ENCODE results near the gene KIF26B. TPM values are rescaled to one million over a fixed set of nuclear protein-coding genes. Genes with fewer than 3 reads are reported as not detected.

The KIF26B gene
- total RNA-seq, 4 donors from 2014 or later: 2.4 to 6.7 (median 6.1) TPM

DNA sequence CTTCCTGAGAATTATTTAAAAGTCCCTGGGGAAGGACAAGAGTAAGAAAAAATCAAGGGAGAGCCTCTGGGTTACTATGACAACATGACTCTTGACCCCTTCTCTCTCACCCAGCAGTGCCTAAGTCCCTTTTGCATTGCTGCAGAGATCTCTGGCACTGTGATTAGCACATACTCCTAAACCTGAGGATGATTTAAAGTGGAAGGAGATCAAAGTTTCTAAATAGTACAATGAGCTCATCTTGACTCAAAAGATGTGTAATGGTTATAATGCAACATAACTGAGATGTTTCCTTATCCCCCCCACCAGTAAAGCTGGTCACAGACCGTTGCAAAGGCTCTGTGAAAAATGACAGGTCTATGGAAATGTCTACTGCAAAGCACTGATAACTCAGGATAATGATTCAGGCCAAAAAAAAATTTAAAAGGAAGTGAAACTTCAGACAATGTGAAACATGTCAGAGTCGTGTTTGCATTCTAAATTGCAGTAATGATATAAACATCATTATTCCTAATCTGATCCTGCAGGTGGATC lies 519.2 kb downstream of the KIF26B start:
- TF ChIP-seq POLR2A (IDR thresholded peaks at IDR 0.05): no peak
- TF ChIP-seq CTCF (IDR thresholded peaks at IDR 0.05): no peak
- intact Hi-C loops (cut with DNase I): no loop called here
- no peak overlapping the region for H3K27ac ChIP-seq
- no peak overlapping the region for H3K4me3 ChIP-seq (replicated peaks in 1 of 3)
- no peaks in the 10 kb centered on the region for H3K9me3 ChIP-seq
- no peaks in the 10 kb centered on the region for H3K36me3 ChIP-seq
- DNase-seq: no peak
- 50 to 58% methylated on average over 2 of the region's 2 CpGs for WGBS, 2 donors
- no peaks in the 10 kb centered on the region for H3K27me3 ChIP-seq
- no peaks in the 10 kb centered on the region for H3K4me1 ChIP-seq

DNA sequence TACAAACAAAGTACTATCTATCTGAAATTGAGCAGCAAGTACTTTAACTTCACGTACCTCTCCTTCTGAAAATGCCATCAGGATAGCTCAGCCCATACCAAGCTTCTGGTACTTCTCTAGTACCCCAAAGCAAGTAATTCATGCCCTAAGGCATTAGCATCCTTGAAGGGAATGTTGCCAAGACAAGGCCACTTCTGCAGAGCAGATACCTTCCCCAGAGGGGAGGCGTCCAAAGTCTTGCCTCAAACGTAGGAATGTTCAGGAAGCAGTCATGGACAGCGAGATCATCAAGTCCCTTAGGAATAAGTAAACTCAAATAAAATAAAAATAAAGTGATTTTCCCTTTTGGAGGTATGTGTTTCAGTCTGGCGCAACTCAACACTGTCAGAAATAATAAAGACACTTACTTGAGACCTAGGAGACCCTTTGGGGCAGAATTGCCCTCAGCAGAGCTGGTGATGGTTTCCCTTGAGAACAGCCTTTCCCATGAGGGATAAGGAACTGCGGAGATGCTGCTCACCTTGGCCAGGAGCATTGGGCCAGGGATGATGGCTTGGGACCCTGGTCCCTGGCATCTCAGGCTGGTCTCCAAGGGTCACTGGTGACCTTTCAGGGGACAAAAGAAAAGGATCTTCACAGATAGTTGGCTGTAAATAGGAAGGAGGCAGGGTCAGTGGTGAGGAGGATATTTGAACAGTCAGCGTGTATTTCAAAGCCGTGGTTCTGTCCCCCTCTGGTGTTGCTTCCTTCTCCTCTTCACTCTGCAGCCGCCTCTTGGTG lies 522.9 kb downstream of the KIF26B start:
- H3K9me3 ChIP-seq: no peaks in the 10 kb centered on the region
- TF ChIP-seq POLR2A (IDR thresholded peaks at IDR 0.05) (no peak), CTCF (IDR thresholded peaks at IDR 0.05) (no peak)
- no peaks in the 10 kb centered on the region for H3K36me3 ChIP-seq
- no peaks in the 10 kb centered on the region for H3K4me1 ChIP-seq
- 74 to 87% methylated on average over 9 of the region's 9 CpGs for WGBS, 2 donors
- no peak overlapping the region for H3K27ac ChIP-seq
- H3K4me3 ChIP-seq (replicated peaks in 1 of 3): no peak overlapping the region
- intact Hi-C loops (cut with DNase I): no loop called here
- H3K27me3 ChIP-seq: no peaks in the 10 kb centered on the region
- DNase-seq: no peak

- Histone ChIP-seq H3K27ac (no peak overlapping the region), H3K4me1 (no peaks in the 10 kb centered on the region), H3K27me3 (no peaks in the 10 kb centered on the region), H3K4me3 (replicated peaks in 1 of 3) (no peak overlapping the region), H3K9me3 (no peaks in the 10 kb centered on the region), H3K36me3 (no peaks in the 10 kb centered on the region)
- DNase-seq: no peak
- intact Hi-C loops (cut with DNase I): no loop called here
- 81 to 87% methylated on average over 5 of the region's 5 CpGs for WGBS, 2 donors
- no peak for TF ChIP-seq CTCF (IDR thresholded peaks at IDR 0.05)
- TF ChIP-seq POLR2A (IDR thresholded peaks at IDR 0.05): no peak
These were observed 524.2 kb downstream of the KIF26B start for GRCh38 chr1:245678860-245679411.

- Histone ChIP-seq H3K27ac (no peak overlapping the region), H3K9me3 (no peaks in the 10 kb centered on the region), H3K4me3 (replicated peaks in 1 of 3) (no peak overlapping the region), H3K36me3 (no peaks in the 10 kb centered on the region), H3K4me1 (no peaks in the 10 kb centered on the region), H3K27me3 (no peaks in the 10 kb centered on the region)
- TF ChIP-seq POLR2A (IDR thresholded peaks at IDR 0.05) (no peak), CTCF (IDR thresholded peaks at IDR 0.05) (no peak)
- 90 to 91% methylated on average over 24 of the region's 24 CpGs for WGBS, 2 donors
- DNase-seq: no peak
- intact Hi-C loops (cut with DNase I): no loop called here
These were observed 525.3 kb downstream of the KIF26B start for GRCh38 chr1:245679821-245680780.
